HG03280 (cell line): ENCODE data around the gene ALK.

Experiments used
- ATAC-seq: cut with Tn5 transposase; IDR thresholded peaks from one replicate; pipeline ENCODE4 v1.9.1; 2021; ENCODE audit warnings: mild to moderate bottlenecking, moderate library complexity; ENCODE audit not compliant: unreplicated experiment

Gene ALK

GRCh38 chr2:29615183-29615582, 306.2 kb downstream of the ALK start:
- no peak for ATAC-seq

- ATAC-seq: no peak
These were observed 307.0 kb downstream of the ALK start for GRCh38 chr2:29614295-29614830.

GRCh38 chr2:29613792-29614266, 307.6 kb downstream of the ALK start:
- no peak for ATAC-seq

GRCh38 chr2:29613067-29613466, 308.3 kb downstream of the ALK start:
- ATAC-seq: no peak

GRCh38 chr2:29612568-29612967, 308.8 kb downstream of the ALK start:
- no peak for ATAC-seq

- ATAC-seq: no peak
These were observed 309.5 kb downstream of the ALK start for GRCh38 chr2:29611850-29612249.

GRCh38 chr2:29611261-29611660, 310.1 kb downstream of the ALK start:
- ATAC-seq: no peak

- no peak for ATAC-seq
These were observed 310.8 kb downstream of the ALK start for GRCh38 chr2:29610569-29610968.

- ATAC-seq: no peak
These were observed 314.4 kb downstream of the ALK start for GRCh38 chr2:29607038-29607420.

- ATAC-seq: no peak
These were observed 315.0 kb downstream of the ALK start for GRCh38 chr2:29606104-29607037.

GRCh38 chr2:29603341-29603740, 318.0 kb downstream of the ALK start:
- ATAC-seq: no peak

GRCh38 chr2:29601872-29602271, 319.5 kb downstream of the ALK start:
- no peak for ATAC-seq

- ATAC-seq: no peak
These were observed 320.1 kb downstream of the ALK start for GRCh38 chr2:29601321-29601720.

- no peak for ATAC-seq
These were observed 321.4 kb downstream of the ALK start for GRCh38 chr2:29599946-29600345.

- ATAC-seq: no peak
These were observed 322.4 kb downstream of the ALK start for GRCh38 chr2:29598978-29599377.

GRCh38 chr2:29597035-29597434, 324.4 kb downstream of the ALK start:
- no peak for ATAC-seq

GRCh38 chr2:29596584-29596983, 324.8 kb downstream of the ALK start:
- ATAC-seq: no peak

GRCh38 chr2:29591600-29591999, 329.8 kb downstream of the ALK start:
- no peak for ATAC-seq

- no peak for ATAC-seq
These were observed 331.2 kb downstream of the ALK start for GRCh38 chr2:29590211-29590610.

- no peak for ATAC-seq
These were observed 331.8 kb downstream of the ALK start for GRCh38 chr2:29589440-29590103.

GRCh38 chr2:29587402-29588190, 333.8 kb downstream of the ALK start:
- no peak for ATAC-seq
